ENCODE results near the gene WNT7A.

The WNT7A gene

GRCh38 chr3:13844911-13845310 lies 35.0 kb downstream of the WNT7A start:
- no peak for DNase-seq

- DNase-seq: no peak
Observed at GRCh38 chr3:13844286-13844685, 35.6 kb downstream of the WNT7A start.

- no peak for DNase-seq
Observed at GRCh38 chr3:13843351-13843750, 36.5 kb downstream of the WNT7A start.

- DNase-seq: no peak
Observed at GRCh38 chr3:13842226-13842625, 37.6 kb downstream of the WNT7A start.

- no peak for DNase-seq
Observed at GRCh38 chr3:13841826-13842225, 38.0 kb downstream of the WNT7A start.

- DNase-seq: no peak
Observed at GRCh38 chr3:13841141-13841540, 38.7 kb downstream of the WNT7A start.

DNA sequence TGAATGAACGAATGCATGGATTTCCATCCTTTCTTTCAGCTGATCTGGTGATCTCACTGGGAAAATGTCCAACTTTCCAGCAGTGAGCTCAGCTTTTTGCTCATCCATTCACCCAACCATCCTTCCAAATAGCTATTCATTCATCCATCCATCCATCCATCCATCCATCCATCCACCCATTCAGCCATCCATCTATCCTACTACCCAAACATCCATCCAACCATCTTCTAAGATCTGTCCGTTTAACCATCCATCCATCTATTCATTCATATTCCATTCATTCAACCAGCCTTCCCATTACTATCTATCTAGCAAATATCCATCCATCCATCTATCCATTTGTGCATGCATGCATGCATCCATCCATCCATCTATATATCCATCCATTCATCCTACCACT lies 39.4 kb downstream of the WNT7A start:
- DNase-seq: no peak

DNA sequence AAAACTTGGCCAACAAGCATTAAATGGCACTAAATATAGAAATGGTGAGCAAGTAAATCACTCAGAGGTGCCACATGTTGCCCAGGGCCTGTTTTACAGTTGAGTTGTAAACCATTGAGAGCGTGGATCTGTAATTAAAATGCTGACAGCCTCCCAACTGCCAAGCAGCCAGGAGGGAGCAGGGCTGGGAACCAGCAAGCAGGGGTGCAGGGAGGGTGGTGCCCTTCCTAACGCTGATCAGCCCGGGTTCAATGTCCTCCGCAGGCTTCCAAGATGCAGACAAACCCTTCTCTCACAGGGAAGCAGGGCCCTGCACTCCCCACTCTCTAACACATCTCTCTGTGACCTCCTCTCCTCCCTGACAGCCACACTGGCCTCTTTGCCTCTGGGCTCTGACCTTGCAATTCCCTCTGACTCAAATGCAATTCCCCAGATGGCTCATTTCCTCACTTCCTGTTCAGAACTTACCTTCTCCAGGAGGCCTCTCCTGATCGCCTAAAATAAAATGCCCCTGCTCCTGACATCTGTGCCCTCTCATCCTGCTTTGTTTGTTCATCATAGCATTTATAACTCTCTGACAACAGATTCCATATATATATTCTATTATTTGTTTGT lies 40.0 kb downstream of the WNT7A start:
- DNase-seq: no peak

DNA sequence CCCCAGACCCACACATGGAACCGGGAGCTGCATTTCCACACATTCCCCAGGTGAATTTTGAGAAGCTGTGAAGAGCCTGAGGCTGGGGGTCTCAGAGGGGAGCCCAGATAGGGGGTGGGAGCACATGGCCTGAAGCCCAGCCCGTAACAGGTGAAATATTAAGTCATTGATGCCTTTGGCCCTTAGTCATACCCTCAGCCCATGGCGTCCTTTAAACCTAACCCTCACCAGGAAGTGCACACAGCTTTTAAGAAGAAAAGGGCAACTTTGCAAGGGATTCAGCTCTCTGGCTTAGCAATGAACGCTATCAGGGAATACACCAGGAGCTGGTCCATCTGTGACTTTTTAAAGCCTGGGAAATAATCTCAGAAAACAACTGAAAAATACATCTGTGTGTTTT lies 40.6 kb downstream of the WNT7A start:
- DNase-seq: no peak

DNA sequence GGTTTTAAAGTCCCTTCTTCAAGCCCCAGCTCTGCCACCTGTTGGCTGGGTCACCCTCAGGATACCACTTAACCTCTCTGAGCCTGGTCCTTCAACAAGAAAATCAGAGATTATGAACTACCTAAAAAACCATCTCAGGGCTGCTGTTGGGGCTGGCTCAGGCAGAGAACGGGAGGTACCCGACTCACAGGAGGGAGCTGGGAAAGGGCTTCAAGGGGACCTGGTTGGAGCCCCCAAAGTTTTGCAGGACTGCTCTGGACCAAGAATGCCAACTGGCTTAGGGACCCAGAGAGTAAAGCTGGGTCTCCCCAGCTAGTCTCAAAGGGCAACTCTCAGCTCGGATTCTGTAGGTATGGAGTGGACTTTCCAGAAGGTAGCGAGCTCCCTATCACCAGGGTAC lies 41.5 kb downstream of the WNT7A start:
- DNase-seq: no peak

- no peak for DNase-seq
Observed at GRCh38 chr3:13837751-13838150, 42.1 kb downstream of the WNT7A start.

DNA sequence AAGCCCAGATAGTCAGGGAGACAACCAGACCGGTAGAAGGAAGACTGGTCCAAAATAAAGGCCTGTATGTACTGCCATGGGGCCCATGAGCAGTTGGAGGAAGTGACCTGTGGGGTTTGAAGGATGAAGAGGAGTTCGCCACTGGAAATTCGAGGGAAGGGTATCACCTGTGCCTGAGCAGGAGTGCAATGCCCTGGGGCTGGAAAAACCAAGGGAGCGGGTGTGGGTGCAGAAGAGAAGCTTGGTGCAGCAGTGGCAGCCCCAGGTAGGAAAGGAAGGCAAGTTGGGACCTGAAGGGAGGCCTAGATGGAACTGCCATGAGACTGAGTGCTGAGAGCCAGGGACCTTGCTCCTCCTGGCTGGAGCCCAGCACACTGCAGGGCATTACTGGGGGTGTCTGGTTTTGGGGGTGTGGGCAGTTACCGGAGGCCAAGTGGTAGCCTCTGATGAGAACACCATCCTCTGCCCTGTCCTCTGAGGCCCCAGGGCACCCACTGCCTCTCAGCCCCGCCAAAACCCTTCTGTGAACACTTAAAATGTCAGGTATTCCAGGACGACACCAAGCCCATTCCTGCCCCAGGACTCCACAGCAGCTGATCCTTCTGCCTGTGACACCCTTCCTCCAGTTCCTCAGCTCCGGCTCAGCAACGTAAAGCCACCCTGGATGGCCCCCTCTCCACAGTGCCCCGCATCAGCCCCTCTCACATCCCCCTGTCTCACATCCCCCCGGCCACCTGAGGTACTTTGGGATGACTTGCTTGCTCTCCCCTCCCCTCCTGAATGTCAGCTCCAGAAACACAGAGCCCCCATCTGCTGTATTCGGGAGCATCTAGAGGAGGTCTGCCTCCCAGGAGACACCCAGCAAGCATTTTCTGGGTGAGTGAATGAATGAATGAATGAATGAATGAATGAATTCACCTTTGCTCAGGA lies 42.9 kb downstream of the WNT7A start:
- no peak for DNase-seq

- DNase-seq: no peak
Observed at GRCh38 chr3:13835246-13835645, 44.6 kb downstream of the WNT7A start.

- DNase-seq: no peak
Observed at GRCh38 chr3:13834258-13835035, 45.4 kb downstream of the WNT7A start.

DNA sequence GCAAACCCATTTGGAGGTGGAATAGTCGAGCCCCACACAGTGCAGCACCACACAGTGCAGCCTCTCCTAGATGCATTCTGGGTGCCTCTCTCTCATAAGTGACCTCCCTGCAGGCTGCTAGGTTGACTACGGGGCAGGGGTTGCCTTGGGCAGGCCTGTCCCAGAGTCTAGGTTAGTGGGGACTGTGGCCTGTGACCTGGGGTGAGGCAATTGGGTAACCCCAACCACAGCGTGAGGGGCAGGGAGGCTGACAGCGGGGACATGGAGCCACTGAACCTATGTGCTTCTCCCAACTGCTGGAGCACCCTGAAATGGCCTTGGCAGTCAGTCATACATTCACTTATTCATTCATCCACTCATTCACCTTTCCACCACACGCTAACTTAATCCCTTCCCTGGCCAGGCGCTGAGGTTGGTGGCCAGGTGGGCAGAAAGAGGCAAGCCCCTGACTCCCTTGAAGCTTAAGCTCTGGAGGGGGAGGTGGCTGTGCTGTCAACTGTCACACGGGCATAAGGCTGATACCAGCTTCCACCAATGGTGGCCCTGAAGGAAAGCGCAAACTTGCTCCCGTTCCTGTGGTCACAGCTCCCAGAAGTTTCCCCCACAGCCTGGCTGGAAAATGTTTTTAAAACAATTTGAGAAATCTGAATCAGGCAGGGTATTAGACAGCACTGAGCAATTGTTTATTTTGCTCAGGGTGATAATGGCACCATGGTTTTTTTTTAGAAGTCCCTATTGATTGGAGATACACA lies 46.2 kb downstream of the WNT7A start:
- no peak for DNase-seq

DNA sequence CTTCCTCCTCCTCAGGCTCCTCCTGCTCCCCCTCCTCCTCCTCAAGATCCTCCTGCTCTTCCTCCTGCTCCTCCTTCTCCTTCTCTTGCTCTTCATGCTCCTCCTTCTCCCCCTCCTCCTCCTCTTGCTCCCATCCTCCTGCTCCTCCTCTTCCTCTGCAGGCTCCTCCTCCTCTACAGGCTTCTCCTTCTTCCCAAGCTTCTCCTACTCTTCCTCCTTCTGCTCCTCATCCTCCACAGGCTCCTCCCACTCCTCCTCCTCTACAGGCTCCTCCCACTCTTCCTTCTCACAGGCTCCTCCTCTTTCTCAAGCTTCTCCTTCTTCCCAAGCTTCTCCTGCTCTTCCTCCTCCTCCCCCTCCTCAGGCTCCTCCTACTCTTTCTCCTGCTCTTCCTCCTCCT lies 47.7 kb downstream of the WNT7A start:
- DNase-seq: no peak

- no peak for DNase-seq
Observed at GRCh38 chr3:13831386-13831996, 48.4 kb downstream of the WNT7A start.

GRCh38 chr3:13829311-13829710 lies 50.6 kb downstream of the WNT7A start:
- DNase-seq: no peak

GRCh38 chr3:13828501-13829265 lies 51.2 kb downstream of the WNT7A start:
- DNase-seq: no peak

DNA sequence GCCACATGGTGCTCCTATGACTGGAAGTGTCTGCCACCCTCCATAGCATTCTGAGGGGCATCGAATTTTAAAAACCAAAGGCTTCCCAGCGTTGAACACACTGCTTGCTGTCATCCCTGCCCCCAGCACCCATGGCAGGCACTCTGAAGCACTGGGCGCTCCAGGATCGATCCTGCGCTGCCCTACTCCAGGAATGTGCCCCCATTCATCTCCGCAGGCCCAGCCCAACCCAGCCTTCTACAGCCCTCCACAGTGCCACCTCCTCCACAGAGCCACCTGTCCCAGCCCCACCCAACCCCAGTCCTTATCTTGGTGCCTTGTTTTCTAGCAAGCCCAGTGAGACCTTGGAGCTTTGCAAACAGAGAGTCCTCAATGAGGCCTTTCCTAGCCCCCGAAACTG lies 52.2 kb downstream of the WNT7A start:
- DNase-seq: no peak

DNA sequence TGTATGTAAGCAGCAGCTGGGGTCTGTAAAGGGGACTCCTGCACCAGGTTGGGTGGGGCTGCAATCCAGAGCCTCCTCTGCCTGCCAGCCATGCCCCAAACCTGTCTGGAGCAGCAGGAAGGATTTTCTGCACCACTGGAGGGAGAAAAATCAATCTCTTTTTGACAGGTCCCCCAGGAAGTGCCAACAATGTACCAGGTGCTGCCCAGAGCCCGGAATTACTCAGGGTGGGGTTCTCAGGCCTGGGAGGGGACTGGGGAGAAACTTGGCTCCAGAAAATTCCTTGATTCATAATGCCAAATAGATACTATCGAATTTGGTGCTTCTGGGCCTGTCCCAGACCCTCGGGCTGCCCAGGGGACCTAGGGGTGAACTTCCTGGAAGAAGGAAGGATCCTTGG lies 52.6 kb downstream of the WNT7A start:
- DNase-seq: no peak

DNA sequence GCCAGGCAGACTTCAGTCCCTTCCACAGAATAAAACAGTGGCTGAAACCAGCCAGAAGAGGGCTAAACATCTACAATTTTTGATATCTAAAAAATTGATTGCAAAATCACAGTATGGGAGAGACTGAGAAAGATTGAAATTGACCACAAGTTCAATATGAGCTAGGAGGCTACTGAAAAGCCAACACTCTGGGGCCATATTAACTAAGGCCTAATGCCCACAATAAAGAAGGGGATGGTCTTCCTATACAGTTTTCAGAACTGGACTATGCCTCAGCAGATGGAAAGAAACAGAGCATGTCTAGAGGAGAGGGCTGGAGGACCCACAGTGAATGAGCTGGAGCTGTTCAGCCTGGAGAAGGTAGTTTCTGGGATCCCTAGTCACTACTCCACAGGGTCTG lies 53.2 kb downstream of the WNT7A start:
- no peak for DNase-seq
